ENCODE results near the gene CCDC92B.

Gene CCDC92B

DNA sequence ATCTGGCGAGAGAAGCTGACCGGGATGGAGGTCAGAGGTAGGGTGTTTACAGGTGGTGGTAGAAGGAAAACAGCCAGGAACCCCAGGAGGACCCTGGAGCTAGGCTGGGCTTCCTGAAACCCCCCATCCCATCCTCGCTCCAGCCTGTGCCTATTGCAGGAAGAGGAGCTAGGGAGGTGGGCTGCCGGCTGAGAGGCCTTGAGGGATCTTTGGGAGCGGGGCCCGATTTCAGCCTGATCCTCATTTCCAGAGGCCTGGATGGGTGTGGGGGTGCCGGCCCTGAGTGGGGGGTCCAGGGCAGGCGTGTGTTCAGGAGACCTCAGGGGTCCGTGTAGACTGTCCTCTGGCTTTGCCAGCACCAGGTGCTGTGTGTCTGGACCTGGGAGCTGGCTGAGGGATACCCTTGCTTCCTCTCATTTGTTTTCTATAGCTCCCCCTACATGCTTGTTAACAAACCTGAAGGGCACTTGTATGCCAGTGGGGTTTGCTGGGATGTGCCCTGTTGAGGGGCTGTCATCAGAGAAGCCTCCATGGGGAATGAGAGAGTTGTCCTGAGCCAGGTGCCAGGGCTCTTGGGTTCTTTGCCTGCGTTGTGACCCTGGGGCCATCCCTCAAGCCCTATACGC lies 27.9 kb upstream of the CCDC92B start:
- DNase-seq: no peak

GRCh38 chr17:2776589-2777241 lies 27.3 kb upstream of the CCDC92B start:
- DNase-seq: no peak

GRCh38 chr17:2775206-2775605 lies 25.8 kb upstream of the CCDC92B start:
- DNase-seq: no peak

DNA sequence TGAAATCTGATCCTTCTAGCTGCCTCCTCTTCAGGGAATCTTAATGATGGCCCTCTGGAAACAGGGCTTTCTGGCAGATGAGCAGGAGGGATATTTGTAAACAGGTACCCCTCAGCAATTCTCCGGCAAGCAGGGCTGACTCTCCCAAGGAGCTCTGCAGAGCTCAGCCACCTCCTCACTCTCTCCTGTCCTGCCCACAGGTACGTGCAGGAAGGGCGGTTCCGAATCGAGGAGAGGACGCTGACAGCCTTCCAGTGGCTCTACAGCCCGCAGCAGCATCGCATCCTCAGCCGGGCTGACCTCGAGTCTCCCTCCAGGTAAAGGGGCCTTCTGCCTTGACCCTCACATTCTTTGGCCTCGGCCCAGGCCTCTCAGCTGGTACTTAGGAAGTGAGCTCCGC lies 20.7 kb upstream of the CCDC92B start:
- DNase-seq: no peak

GRCh38 chr17:2758870-2759269 lies 9.4 kb upstream of the CCDC92B start:
- DNase-seq: no peak

DNA sequence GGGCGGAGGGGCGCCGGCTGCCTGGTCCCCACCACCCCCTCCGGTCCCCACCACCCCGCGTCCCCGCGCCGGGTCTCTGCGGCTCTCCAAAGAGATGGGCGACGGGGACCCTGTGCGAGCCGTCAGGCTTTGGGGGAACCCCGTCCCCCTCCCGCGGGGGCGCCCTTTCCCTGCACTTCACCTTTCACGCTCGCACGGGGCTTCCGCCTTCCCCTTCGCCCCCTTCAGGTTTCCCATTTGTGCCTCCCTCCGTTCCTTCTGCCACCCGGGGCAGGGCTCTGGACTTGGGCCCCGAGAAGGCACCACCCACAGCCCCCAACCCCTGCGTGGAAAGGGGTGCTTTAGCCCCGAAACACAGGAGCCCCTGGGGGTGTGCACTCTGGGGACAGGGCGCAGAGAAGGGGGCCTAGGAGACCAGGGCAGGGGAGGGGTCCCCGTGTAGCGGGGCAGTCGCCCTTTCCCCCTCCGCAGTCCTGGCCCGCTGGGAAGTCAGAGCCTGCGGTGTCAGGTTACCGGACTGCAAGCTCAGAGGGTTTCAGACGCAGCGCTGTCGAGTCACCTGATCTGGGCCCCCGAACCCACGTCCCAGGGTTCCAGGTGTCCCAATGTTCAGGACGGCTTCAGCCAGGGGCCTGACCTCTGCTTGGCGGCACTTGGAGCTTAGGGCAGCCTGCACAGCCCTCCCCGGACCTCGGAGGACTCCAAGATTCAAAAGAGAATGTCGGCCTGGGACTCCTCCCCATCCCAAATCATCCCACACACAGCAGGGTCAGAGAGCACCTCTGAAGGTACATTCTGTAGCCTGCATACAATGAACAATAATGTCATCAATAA lies 6.7 kb upstream of the CCDC92B start:
- DNase-seq: no peak

GRCh38 chr17:2751491-2751890 lies 2.0 kb upstream of the CCDC92B start:
- DNase-seq: no peak

DNA sequence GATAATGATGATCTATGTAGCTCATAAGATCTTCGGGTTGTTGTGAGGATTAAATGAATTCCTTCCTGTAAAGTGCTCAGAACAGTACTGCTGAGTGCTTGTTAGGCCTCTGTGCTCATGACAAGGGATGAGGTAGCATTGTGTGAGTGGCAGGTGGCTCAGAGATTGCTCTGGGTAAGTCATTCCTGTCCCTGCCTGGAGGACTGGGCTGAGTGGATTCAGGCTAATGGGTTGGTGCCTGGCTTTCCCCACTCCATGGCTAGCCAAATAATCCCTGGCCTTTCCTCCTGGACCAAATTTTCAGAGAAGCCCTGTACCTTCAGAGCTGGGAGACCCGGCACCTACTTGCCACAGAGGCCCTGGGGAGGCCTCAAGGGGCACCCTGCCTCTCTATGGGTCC lies 1.3 kb upstream of the CCDC92B start:
- DNase-seq: no peak

DNA sequence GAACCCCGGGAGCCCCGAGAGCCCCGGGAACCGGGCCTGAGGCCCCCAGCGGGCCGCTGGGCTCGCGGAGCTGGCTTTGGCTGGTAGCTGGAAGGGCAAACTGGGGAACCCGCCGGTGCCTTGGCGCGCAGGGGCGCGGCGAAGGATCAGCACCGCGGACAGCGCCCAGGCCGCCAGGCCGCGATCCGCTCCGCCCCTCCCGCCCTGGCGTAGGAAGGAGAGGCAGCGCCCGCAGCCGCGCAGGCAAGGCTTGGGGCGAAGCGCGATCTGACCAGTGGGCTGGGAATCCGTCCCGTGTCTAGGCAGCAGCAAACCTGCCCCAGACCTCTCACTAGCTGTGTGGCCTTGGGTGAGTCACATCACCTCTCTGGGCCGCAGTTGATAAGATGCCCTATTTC lies 331 bp upstream of the CCDC92B start:
- DNase-seq: peak; percentile 49

- no peak for DNase-seq
Observed at GRCh38 chr17:2745317-2746037, 4.0 kb downstream of the CCDC92B start.

GRCh38 chr17:2737693-2738092 lies 11.8 kb downstream of the CCDC92B start:
- no peak for DNase-seq

GRCh38 chr17:2736956-2737355 lies 12.5 kb downstream of the CCDC92B start:
- no peak for DNase-seq

DNA sequence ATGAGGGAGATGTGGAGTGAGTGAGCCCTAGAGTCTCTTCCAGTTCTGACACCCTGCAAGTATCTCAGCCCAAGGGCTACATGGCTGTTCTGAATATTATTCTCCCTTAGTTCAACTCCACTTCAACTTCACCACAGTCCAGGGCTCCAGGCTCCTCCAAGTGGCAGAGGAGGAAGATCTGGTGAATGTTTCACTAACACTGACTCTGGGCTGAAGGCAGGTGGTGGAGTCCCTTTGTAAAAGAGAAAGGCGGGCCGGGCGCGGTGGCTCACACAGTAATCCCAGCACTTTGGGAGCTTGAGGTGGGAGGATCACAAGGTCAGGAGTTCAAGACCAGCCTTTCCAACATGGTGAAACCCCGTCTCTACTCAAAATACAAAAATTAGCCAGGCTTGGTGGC lies 13.6 kb downstream of the CCDC92B start:
- no peak for DNase-seq

GRCh38 chr17:2734939-2735338 lies 14.5 kb downstream of the CCDC92B start:
- no peak for DNase-seq

GRCh38 chr17:2731807-2732206 lies 17.6 kb downstream of the CCDC92B start:
- DNase-seq: no peak

DNA sequence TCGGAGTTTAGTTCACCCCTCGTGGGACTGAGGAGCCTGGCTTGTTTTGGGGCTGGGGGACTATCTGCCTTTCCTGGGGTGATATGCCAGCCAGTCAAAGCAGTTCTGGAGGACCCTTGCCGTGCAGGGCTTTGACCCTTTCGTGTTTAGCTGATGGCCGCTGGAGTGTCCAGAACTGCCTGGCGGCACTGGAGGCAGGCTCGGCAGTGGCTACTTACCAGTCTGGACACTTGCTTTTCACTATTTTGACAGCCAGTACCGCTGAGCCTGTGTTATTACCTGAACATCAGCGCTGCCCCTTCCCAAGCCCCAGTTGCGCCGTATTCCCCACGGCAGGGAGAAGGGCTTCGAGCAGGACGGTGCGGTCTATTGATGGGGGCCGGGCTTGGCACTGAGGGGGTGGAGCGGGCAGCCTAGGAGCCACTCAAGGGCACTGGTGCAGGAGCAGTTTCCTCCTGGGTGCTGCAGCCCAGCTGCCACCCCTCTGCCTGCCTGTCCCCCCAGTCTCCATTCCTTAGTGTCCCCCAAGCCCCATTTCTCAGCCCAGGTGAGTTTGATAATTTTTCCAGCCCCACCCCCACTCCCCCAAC lies 18.6 kb downstream of the CCDC92B start:
- no peak for DNase-seq

- DNase-seq: no peak
Observed at GRCh38 chr17:2724784-2725164, 24.7 kb downstream of the CCDC92B start.

DNA sequence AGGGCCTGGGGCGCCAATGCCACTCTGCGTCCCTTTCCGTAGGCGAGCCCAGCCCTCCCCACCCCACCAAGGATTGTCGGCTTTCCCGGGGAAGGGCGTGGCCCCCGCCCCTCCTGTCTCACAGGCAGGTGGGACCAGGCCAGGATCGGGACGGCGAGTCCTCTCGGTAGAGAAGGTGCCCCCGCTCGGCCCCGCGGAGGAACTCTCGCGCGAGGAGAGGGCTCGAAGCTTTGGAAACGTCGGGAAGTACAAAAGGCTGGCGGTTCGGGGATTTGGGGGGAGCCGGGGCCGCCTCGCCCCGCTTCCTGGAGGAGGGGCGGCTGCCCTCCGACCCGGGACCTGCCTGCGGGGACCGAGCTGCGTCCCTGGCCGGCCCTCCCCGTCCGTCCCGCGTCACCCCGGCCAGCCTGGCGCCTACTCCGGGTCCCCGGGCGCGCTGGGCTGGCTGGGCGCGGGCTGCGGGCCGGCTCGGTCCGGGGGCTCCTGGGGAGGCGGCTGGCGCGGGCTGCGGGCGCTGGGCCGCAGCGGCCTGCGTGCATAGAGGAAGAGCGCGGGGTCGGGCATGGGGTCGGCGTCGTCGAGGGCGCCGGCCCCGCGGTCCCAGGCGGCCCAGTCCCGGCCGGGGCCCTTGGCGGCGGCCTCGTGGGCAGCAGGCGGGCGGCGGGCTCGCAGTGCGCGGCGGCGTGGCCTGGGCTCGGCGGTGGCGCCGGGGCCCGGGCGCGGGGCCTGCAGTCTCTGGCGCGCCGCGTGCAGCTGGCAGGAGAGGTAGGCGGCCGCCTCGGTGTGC lies 25.3 kb downstream of the CCDC92B start:
- no peak for DNase-seq

- no peak for DNase-seq
Observed at GRCh38 chr17:2723505-2723996, 25.9 kb downstream of the CCDC92B start.

DNA sequence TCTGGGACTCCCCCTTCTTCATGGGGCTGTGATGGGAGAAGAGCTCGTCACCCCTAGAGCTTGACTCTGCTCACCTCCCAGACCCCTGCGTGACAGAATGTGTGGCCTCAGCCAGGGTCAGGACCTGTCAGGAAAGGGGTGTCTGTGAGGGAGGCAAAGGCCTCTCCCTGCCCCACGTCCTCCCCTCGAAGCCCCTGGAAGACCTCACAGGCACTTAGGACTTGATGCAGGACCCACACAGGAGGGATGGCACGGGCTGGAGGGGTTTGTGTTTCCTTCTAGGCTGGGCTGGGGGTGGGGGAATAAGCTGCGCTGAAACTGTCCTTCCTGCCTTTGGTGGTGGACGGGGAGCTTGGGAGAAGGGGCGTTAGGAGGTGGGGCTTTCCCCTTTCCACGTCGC lies 26.8 kb downstream of the CCDC92B start:
- DNase-seq: no peak

GRCh38 chr17:2721603-2722002 lies 27.8 kb downstream of the CCDC92B start:
- no peak for DNase-seq

DNA sequence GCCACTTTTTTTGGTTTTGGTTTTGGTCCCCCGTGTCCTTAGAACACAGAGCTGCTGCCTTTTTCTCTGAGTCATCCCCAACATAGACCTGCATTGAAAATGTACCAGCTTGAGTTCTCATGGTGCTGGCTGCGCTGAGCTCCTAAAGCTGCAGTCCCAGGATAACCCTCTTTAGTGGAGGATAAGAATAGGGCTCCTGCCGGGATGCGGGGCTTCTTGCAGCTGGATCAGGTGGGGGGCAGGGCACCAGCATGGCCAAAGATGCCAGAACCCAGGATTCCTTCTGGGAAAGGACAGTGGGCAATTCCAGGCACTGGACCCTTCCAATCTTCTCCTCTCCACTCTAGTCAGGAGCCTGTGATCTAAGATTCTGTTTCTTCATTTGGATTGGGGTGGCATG lies 29.6 kb downstream of the CCDC92B start:
- no peak for DNase-seq
